C4-2B (cell line): Measurements from ENCODE around the gene NDE1.

Source experiments
- H3K27ac ChIP-seq: fragments of 450-650 bp; 2 replicates; pipeline ENCODE4 v1.5.1; 2017
- ZFX ChIP-seq: fragments of 450-650 bp; IDR thresholded peaks from 2 replicates; pipeline ENCODE4 v1.6.1; 2017
- TF ChIP-seq, protein P1 (sequence below): fragments of 450-650 bp; conservative IDR thresholded peaks from 2 replicates; pipeline ENCODE4 v1.5.1; 2017; ENCODE audit warnings: mild to moderate bottlenecking

NDE1 gene

GRCh38 chr16:15707332-15707731 is 57.3 kb downstream of the NDE1 start:
- no peak for TF ChIP-seq ZFX
- TF ChIP-seq, protein P1, sequence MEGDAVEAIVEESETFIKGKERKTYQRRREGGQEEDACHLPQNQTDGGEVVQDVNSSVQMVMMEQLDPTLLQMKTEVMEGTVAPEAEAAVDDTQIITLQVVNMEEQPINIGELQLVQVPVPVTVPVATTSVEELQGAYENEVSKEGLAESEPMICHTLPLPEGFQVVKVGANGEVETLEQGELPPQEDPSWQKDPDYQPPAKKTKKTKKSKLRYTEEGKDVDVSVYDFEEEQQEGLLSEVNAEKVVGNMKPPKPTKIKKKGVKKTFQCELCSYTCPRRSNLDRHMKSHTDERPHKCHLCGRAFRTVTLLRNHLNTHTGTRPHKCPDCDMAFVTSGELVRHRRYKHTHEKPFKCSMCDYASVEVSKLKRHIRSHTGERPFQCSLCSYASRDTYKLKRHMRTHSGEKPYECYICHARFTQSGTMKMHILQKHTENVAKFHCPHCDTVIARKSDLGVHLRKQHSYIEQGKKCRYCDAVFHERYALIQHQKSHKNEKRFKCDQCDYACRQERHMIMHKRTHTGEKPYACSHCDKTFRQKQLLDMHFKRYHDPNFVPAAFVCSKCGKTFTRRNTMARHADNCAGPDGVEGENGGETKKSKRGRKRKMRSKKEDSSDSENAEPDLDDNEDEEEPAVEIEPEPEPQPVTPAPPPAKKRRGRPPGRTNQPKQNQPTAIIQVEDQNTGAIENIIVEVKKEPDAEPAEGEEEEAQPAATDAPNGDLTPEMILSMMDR = no peak
- no peak overlapping the region for H3K27ac ChIP-seq

DNA sequence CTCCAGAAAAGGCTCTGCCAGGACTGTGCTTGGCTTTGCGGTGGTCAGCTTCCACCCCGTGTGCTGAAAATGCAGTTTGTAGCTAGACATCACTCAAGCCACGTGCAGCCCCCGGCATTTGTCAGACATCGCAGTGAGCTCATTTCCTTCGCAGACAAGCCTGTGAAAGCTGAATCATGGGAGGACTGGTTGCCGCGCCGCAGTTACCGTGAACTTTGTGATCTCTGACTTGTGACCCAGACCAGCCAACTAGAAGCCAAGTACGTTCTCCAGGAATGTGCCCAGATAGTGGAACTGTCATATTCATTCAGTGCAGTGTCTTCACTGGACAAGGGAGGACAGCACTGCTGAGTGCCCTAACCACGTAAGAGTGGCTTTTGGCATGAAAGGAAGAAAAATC is 58.1 kb downstream of the NDE1 start:
- TF ChIP-seq, protein P1 = no peak
- TF ChIP-seq ZFX = no peak

DNA sequence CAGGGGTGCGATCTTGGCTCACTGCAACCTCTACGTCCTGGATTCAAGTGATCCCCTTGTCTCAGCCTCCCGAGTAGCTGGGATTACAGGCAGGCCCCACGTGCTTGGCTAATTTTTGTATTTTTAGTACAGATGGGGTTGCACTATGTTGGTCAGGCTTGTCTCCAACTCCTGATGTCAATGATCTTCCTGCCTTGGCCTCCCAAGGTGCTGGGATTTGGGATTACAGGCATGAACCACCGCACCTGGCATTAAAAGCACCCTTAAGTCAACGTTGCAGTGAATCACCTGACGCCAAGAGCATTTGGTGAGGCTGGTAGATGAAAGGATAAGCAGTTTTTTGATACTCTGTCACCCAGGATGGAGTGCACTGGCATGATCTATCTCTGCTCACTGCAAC is 59.0 kb downstream of the NDE1 start:
- TF ChIP-seq, protein P1 = no peak
- no peak for TF ChIP-seq ZFX

More for the DNA sequence above, 58.1 kb downstream of the NDE1 start:
- H3K27ac ChIP-seq = no peak overlapping the region

DNA sequence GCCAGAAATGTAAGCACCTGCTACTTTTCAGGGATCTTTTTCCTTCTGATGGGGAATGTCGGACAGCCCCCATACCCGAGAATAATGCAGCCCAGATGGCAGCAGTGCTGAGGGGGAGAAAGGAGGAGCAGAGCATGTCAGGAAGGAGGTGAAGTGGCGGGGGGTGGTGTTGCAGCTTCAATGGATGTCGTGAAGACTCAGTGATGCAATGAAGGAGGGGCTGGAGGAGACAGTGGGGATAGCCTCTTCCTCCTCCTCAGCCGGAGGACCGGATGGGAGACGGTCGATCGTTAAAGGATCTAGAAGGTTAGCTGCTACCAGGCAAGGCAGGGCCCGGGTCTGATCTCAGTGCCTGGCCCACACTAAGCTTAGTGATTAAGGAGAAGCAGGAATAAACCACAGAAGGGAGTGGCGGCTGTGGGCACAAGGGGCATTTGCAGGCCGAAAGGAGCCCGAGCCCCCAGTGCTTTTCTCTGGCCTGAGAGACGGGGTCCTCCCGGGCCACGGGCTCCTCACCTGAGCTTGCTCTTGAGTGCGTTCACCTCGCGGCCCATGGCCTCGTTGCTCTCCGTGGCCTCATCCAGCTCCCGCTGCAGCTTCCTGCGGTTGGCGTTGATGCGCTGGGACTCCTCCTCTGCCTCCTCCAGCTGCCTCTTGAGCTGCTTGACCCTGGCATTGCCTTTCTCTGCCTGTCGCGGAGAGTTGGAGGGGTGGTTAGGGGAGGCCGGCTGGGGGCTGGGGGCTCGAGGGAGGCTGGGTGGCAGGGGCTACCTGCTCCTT is 64.5 kb downstream of the NDE1 start:
- TF ChIP-seq ZFX = no peak
- TF ChIP-seq, protein P1 = no peak
- H3K27ac ChIP-seq = no peak overlapping the region

More for the DNA sequence above, 59.0 kb downstream of the NDE1 start:
- no peak overlapping the region for H3K27ac ChIP-seq

- no peak overlapping the region for H3K27ac ChIP-seq
- TF ChIP-seq, protein P1 = no peak
- no peak for TF ChIP-seq ZFX
Observed at GRCh38 chr16:15715221-15715620, 65.2 kb downstream of the NDE1 start.

DNA sequence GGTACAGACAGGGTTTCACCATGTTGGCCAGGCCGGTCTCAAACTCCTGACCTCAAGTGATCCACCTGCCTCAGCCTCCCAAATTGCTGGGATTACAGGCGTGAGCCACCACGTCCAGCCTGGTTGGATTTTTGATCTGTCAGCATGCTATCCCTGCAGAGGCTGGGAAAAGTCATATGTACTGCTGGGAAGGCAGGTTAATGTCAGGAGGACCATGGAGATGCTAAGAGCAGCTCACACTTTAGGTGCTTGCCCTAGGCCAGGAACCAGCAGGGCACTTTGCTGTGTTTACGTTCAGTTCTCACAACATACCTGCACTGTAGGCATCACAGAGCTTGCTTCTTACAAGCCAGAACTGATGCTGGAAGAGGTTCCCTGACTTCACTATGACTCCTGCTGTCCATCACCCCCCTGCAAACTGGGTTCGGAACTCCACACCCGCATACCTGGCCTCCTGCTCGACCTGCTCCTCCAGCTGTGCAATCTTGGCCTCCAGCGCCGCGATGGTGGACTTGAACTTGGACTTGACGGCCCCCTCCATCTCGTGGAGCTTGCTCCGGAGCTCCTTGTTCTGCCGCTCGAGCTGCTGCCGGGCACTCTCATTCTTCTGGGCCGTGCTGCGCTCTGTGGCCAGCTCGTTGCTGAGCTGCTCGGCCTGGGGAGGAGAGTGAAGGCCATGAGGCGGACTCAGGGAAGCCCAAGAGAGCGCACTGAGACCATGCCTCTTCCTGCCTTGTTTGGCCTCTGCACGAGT is 66.8 kb downstream of the NDE1 start:
- no peak overlapping the region for H3K27ac ChIP-seq
- no peak for TF ChIP-seq ZFX
- TF ChIP-seq, protein P1 = no peak

DNA sequence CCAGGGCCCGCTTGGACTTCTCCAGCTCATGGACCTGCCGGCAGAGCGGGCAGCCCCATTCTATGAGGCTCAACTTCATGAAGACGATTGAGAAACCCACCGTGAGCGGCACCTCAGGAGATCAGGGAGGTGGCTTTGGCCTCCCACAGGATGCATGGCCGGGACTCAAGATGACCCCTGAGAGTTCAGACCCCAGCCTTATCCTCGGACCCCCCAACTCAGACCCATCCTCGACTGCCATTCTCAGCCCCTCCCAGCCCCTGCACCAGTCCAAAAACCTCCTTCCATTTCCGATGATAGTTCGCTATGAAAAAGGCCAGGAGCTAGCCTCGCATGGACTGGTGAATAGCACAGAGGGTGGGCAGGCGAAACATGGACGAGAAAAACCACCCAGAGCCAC is 71.0 kb downstream of the NDE1 start:
- no peak for TF ChIP-seq ZFX
- TF ChIP-seq, protein P1 = no peak

More for the DNA sequence above, 71.0 kb downstream of the NDE1 start:
- no peak overlapping the region for H3K27ac ChIP-seq
